GM18517 (cell line): ENCODE measurements around the gene RILPL1.
A peak's percentile ranks its signal among the peaks of the same experiment; 100 is the strongest.
"Not testable (repeated sequence)": the region's sequence is repeated elsewhere in the genome, so short reads cannot be mapped to it uniquely, and the experiment has no call there.

Experiments used
- ATAC-seq: cut with Tn5 transposase; IDR thresholded peaks from one replicate; pipeline ENCODE4 v1.9.1; 2021; ENCODE audit warnings: mild to moderate bottlenecking, moderate library complexity; ENCODE audit not compliant: unreplicated experiment

Gene RILPL1

DNA sequence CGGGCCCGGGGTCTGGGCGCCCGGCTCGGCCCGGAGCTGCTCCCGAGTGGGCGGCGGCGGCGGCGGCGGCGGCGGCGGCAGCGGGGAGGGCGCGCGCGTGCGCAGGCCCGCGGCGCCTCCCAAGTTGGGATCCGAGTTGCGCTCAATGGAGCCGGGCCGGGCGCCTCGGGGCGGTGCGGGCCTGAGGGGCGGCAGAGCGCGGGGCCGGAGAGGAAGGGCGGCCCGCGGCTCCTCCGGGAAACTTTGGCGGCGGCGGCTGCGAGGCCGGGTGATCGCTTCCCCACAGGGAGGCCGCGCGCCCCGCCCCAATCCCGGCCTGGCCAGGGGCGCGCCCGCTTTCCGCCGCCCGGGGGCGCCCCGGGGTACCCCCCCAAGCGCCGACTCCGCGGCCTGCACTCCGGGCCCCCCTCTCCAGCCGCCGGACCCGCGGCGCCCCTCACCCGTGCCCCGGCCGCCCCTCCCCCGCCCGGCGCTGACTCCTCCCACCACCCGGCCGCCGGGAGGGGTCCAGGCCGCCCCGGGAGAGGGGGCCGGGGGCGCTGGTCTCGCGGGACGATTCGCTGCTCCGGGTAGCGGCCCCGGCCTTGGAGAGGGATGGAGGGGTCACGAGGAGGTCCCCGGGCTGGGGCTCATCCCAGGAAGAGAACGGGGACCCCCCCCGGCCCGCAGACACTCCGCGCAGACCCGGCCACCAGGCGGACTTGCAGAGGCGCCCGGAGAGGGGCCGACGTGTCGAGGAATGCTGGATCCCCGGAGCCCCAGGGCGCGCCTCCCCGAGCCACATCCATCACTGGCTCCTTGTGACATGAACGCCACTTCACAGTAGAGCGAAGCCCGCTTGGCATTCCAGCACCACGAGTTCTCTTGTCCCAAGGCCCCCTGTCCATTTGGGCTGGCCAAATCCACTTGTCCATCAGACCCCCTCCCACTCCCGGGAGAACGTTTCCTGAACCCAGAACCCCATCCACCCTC, at the start of gene RILPL1:
TSS of gene RILPL1 (minus strand) at position 48 of the 972 bp plus-strand sequence. CDS start 237 bp downstream, outside the sequence.
- peak; percentile 65 for ATAC-seq

DNA sequence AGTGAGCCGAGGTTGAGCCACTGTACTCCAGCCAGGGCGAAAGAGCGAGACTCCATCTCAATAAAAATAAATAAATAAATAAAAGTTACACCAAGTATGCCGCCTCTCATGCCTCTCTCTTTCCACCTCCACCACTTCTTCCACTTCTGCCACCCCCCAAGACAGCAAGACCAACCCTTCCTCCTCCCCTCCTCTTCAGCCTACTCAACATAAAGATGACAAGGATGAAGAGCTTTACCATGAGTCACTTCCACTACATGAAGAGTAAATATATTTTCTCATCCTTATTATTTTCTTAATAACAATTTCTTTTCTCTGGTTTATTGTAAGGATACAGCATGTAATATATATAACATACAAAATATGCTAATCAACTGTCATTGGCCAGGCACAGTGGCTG, 47.3 kb upstream of the RILPL1 start:
- ATAC-seq: no peak

DNA sequence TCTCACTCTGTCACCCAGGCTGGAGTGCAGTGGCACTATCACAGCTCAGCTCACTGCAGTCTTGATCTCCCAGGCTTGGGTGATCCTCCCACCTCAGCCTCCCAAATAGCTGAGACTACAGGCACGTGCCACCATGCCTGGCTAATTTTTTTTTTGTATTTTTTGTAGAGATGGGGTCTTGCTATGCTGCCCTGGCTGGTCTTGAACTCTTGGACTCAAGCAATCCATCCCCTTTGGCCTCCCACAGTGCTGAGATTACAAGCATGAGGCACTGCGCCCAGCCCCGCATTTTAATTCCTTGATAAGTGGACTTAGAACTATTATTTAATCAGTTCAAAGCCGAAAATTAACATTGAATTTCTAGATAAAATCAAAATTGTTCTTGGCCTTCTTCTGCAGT, 45.3 kb upstream of the RILPL1 start:
- ATAC-seq: not testable (repeated sequence)

- no peak for ATAC-seq
Measured at GRCh38 chr12:123578243-123578642, 44.7 kb upstream of the RILPL1 start.

GRCh38 chr12:123576611-123577010, 43.1 kb upstream of the RILPL1 start:
- ATAC-seq: no peak

GRCh38 chr12:123573870-123574269, 40.4 kb upstream of the RILPL1 start:
- ATAC-seq: no peak

DNA sequence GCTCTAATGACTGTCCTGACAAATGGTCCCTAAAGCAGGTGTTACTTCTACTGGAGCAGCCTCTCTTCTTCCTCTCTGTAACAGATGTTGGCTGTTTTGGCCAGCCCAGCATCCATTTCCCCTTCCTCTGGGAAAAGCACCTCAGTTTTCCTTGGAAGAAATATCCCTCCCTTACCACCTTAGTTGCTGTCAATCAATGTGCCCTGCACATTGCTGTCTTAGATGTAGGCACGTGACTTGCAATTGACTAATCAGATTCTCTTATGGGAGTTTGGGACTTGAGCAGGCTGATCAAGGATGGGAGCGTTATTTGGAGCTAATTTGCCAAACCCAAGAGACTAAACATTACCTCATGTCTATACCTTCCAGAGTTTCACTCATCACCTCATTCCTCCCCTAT, 38.9 kb upstream of the RILPL1 start:
- no peak for ATAC-seq

GRCh38 chr12:123571343-123571813, 37.9 kb upstream of the RILPL1 start:
- no peak for ATAC-seq

DNA sequence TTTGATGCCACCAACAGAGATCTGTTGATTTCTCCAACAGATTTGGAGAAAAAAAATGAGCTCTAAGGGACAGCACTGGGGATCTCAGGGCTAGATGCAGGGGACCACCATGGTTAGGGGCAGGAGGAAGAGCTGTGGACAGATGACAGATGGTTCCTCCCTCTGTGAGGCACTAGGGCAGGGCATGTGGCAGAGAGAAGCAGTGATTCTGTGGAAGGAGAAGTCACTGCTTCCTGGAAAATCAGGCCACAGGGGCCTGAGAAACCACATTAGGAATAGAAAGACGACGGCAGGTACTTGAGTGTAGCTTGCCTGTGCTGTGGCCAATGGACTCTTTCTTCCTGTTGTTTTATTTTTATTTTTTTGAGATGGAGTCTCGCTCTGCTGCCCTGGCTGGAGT, 25.9 kb upstream of the RILPL1 start:
- ATAC-seq: no peak

- ATAC-seq: not testable (repeated sequence)
Measured at GRCh38 chr12:123558487-123558886, 25.0 kb upstream of the RILPL1 start.

GRCh38 chr12:123554843-123555242, 21.3 kb upstream of the RILPL1 start:
- not testable (repeated sequence) for ATAC-seq

GRCh38 chr12:123554136-123554535, 20.6 kb upstream of the RILPL1 start:
- not testable (repeated sequence) for ATAC-seq

- ATAC-seq: no peak
Measured at GRCh38 chr12:123550700-123551099, 17.2 kb upstream of the RILPL1 start.

DNA sequence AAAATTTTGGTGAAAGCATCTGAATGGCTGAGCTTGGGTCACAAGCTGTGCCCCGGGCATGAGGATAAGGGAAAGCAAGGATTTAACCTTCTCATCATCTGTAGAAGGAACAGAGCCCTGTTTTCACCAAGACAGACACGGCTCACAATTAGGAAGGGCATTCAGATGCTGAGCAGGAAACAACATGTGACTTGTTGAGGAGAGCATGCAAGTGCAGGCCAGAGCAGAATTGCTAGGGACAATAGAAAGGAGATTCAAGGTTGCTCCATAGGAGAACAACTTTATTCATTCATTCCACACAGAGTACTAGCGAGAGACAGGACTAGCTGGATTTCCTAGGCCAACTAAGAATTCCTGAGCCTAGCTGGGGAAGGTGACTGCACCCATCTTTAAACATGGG, 14.6 kb upstream of the RILPL1 start:
- no peak for ATAC-seq

GRCh38 chr12:123546281-123546680, 12.8 kb upstream of the RILPL1 start:
- ATAC-seq: no peak

GRCh38 chr12:123543541-123543940, 10.0 kb upstream of the RILPL1 start:
- ATAC-seq: no peak

GRCh38 chr12:123540899-123541662, 7.6 kb upstream of the RILPL1 start:
- no peak for ATAC-seq

- not testable (repeated sequence) for ATAC-seq
Measured at GRCh38 chr12:123535952-123536351, 2.4 kb upstream of the RILPL1 start.

- ATAC-seq: no peak
Measured at GRCh38 chr12:123532808-123533649, 490 bp downstream of the RILPL1 start.

DNA sequence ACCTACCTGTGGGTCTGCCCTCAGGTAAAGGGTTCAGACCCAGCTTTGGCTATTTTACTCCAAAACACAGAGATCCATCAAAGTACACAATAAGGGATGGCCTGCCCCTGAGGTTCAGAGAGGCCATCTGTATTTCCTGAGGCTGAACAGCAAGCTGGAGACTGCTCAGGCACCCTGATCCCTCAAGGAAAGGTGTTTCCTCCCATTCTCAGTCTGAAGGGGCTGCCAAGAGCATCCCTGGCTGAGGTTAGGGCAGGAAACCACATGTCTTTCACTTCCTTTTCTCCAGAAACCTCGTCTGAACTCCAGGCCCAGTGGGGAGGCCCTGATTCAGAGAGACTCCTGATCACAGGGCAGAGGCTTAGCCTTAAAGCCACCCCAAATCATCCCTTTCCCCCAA, 1.5 kb downstream of the RILPL1 start:
- ATAC-seq: no peak

GRCh38 chr12:123531091-123531490, 2.4 kb downstream of the RILPL1 start:
- ATAC-seq: no peak
